Fibroblast of villous mesenchyme (primary cell): ENCODE measurements around the gene C6orf89. TPM values are rescaled to one million over a fixed set of nuclear protein-coding genes. Genes with fewer than 3 reads are reported as not detected.

Experiments
- DNase-seq: peaks from one replicate; pipeline ENCODE4 v3.0.0-alpha.2; 2010; ENCODE audit warnings: low read depth
- H3K4me3 ChIP-seq: 2 replicates; pipeline ENCODE4 v1.5.1; 2011; ENCODE audit warnings: low read depth, mild to moderate bottlenecking, low read length
- total RNA-seq: library from RNA; depleted of rRNA; stranded (reverse); fragments of >200 nt; gene quantifications from 2 replicates; pipeline ENCODE4 v1.2.3, GENCODE V29; 2012
- TF ChIP-seq, protein P1 (sequence below): IDR thresholded peaks from 2 replicates; pipeline ENCODE4 v1.5.1; 2012; ENCODE audit warnings: low read depth, mild to moderate bottlenecking, low read length; ENCODE audit not compliant: insufficient read depth

The C6orf89 gene
- total RNA-seq, 1 donor: 63.9 TPM

DNA sequence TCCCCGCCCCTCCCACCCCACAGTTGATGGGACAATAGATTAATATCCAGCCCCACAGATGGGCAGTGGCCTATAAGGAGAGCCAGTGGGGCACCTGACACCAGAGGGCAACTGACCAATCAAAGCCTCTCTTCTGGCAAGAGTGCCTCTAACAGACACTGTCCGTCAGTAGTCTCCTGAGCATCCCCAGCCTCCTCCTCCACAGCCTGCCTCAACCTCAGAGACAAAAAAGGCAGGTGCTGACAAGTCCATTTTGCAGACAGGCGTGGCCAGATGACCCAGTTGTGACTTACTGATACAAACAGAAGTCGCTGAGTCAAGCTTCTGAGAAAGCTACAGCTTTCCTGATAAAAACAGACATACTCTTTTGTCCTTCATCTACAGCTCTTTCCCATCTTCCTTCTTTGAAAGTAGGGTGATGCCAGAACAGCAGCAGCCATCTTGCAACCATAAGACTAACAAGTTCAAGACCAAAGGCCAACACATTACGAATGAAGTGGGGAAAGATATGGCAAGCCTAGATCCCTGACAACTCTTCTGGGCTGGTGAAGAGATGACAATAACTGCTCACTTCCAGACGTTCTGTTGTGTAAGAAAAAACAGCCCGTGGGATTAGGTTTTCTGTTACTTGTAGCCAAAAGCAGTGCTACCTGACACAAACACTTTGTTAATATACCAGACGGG, 23.4 kb upstream of the C6orf89 start:
- TF ChIP-seq, protein P1, sequence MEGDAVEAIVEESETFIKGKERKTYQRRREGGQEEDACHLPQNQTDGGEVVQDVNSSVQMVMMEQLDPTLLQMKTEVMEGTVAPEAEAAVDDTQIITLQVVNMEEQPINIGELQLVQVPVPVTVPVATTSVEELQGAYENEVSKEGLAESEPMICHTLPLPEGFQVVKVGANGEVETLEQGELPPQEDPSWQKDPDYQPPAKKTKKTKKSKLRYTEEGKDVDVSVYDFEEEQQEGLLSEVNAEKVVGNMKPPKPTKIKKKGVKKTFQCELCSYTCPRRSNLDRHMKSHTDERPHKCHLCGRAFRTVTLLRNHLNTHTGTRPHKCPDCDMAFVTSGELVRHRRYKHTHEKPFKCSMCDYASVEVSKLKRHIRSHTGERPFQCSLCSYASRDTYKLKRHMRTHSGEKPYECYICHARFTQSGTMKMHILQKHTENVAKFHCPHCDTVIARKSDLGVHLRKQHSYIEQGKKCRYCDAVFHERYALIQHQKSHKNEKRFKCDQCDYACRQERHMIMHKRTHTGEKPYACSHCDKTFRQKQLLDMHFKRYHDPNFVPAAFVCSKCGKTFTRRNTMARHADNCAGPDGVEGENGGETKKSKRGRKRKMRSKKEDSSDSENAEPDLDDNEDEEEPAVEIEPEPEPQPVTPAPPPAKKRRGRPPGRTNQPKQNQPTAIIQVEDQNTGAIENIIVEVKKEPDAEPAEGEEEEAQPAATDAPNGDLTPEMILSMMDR: no peak
- H3K4me3 ChIP-seq: no peak overlapping the region
- DNase-seq: no peak

DNA sequence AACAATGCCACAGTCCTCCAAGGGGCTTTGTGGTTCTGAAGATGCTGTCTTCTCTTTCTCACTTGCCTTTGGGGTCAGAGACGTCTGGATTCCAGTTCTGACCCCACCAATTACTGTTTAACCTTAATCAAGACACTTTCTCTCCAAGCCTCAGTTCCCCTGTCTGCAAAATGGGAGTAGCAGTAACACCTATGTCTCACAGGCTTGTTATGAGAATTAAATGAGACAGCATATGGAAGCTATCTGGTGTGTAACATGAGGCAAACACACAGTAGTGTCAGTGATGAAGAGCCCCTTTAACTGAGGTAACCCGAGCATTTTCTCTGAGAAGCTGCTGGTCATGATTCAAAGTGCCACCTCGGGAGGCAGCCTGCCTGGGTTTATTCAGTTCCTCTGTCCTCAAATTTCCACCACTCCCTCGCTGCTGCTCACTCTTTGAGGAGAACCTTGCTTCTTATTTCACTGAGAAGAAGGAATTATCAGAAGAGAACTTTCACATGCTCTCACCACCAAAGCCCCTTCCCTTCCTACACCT, 22.8 kb upstream of the C6orf89 start:
- no peak for DNase-seq
- H3K4me3 ChIP-seq: no peak overlapping the region
- TF ChIP-seq, protein P1: no peak

DNA sequence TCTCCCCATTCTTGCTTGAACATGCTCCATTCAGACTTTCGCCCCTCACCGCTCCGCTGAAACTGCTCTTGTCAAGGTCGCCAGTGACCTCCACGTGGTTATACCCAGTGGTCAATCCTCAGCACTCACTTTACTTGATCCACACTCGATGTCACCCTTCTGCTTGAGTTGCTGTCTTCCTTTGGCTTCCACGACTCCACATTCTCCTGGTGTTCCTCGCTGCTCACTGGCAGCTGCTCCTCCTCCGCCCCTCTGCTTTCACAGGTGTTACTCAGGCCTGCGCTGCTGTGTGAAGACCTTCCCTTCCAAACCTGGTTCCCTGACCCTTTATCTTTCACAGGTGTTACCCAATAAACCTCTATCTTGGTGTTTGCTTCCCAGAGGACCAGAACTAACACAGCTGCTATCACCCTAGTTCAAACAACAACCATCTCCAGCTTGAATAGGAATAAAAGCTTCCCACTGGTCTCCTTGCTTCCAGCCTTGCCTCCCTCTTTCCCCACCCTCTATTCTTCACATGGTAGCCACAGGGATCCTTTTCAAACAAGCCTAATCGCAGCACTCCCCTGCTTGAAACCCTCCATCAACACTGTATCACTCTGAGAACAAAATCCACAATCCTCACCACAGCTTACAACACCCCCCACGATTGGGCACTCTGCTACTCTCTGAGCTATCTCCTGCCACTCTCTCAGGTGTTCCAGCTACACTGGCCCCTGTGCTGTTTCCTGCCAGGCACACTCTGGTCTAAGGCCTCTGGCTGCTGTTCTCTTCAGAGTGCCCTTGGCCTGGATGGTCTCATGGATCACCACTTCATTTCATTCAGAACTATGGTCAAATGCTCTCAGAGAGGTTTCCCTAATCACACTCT, 21.8 kb upstream of the C6orf89 start:
- DNase-seq: no peak
- TF ChIP-seq, protein P1: no peak
- H3K4me3 ChIP-seq: no peak overlapping the region

DNA sequence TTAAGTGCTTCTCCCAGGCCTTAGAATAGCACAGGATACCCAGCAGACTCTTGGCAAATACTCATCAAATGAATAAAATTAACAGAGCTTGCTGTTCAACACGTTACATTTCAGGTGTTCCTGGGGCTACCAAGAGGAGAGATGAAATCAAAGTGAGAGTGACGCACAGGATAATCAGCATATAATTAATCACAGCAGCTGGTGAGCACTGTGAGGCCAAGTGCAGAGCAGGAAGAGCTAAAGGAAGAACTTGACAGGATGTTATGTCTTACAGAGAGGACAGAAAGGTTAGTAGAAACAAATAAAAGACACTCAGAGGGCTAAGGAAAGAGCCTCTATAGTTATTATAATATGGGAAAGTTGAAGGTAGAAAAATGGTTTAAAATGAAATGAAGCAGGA, 19.9 kb upstream of the C6orf89 start:
- TF ChIP-seq, protein P1: no peak
- DNase-seq: peak; percentile 23
- H3K4me3 ChIP-seq: no peak overlapping the region

DNA sequence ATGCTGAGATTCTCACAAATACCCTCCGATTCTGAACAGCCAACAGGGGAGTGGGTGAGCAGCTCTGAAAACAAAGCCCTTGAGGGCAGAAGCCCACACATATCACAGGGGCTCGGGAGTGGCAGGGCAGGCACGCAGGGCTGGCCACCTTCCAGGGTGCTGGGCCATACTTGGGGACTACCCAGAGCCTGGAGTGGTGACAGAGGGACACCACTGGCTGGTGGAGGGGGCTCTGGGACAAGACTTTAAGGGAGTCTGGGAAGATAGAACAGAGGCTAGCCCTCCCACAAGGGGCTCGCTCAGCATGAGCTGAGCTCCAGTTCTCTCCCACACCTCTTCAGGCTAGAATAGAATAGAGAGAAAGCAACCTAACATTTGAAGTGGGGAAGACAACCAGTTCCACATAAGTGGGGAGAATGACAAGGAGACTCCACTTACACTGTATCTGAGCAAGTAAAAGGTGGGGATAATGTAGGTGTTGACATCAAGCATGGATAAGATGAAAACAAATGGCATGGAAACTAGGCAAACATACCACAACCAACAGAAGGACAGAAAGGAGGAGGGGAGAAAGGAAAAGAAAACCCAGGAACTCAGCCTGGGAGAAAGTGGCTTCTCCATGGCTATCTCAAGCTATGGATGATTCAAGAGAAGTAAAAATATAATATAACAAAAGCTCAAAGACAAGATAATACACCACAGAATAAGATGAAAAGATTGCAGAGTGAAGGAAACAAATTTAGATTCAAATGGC, 18.1 kb upstream of the C6orf89 start:
- no peak overlapping the region for H3K4me3 ChIP-seq
- DNase-seq: no peak
- TF ChIP-seq, protein P1: no peak

DNA sequence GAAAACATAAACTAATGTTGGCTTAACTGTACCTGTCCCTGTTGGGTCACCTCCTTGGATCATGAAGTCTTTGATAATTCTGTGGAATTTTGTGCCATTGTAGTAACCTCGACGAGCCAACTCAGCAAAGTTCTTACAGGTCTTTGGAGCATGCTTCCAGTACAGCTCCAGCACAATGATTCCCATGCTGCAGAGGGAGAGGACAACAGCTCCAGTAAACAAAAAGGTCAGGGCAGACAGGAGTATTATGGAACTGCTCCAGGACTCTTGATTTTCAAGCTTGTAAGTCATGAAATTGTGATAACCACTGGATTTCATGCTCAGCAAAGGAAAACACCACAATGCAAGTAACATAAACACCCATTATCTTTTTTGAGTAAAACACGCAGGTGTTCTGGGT, 14.1 kb upstream of the C6orf89 start:
- TF ChIP-seq, protein P1: no peak
- no peak for DNase-seq
- H3K4me3 ChIP-seq: no peak overlapping the region
